K562 (cell line): ENCODE data around the gene COBLL1. TPM values are rescaled to one million over a fixed set of nuclear protein-coding genes. Genes with fewer than 3 reads are reported as not detected.

ENCODE experiments used
- ATAC-seq: fragments of 200-7000 bp; cut with Tn5 transposase; 3 replicates; pipeline ENCODE4 v1.9.1; 2020; ENCODE audit warnings: moderate library complexity
- BruUV-seq: library from RNA; stranded (reverse); fragments of 400-500 nt; replicated peaks from 2 replicates; lab custom pipeline; 2021; lab: Mats Ljungman, UMichigan
- CTCF ChIA-PET: fragments of 300-600 bp; formaldehyde crosslinking; extraction: SDS; loops from one replicate; lab custom pipeline; 2021; ENCODE audit warnings: low intra/inter-chr PET ratio; lab: Yijun Ruan, JAX
- POLR2A ChIA-PET: fragments of 300-600, 350-650 bp; sonication (Branson Sonifier 250); formaldehyde crosslinking; extraction: SDS; loops from one replicate; lab custom pipeline; 2021; ENCODE audit warnings: antibody characterized with exemption, inconsistent platforms; lab: Yijun Ruan, JAX
- DNase-seq, 4 experiments: peaks; one replicate each; pipeline versions ENCODE4 v3.0.0 to v3.0.0-alpha.2; 2011 to 2018; ENCODE audit warnings: low spot score in 3 of 4, mixed read lengths in 3 of 4; ENCODE audit errors: extremely low read depth in 1 of 4
- FAIRE-seq: peaks from 2 replicates; lab custom pipeline; 2011; peaks lifted over from hg19 to GRCh38; lab: Jason Lieb, UNC
- H2AFZ ChIP-seq: 2 replicates; pipeline ENCODE4 v1.6.0; 2011; ENCODE audit warnings: low read depth, low read length, control low read depth, inconsistent platforms
- H3K27ac ChIP-seq: fragments of 200-600 bp; 3 replicates; pipeline ENCODE4 v1.8.0; 2011; ENCODE audit warnings: low read depth, mild to moderate bottlenecking, control low read depth, inconsistent platforms, low read length, moderate library complexity, mixed read lengths; ENCODE audit errors: extremely low read depth
- H3K27me3 ChIP-seq, 2 experiments: fragments of 300-600 bp in 1 of 2; 2 replicates in 1 of 2; 3 replicates in 1 of 2; pipeline versions ENCODE4 v1.6.0 to v1.8.0; 2011; ENCODE audit warnings: inconsistent platforms in 2 of 2, low read length in 2 of 2, mild to moderate bottlenecking in 1 of 2, mixed read lengths in 1 of 2, moderate library complexity in 1 of 2; ENCODE audit not compliant: control insufficient read depth in 2 of 2, insufficient read depth in 2 of 2
- H3K36me3 ChIP-seq: fragments of 300-600 bp; 3 replicates; pipeline ENCODE4 v1.8.0; 2011; ENCODE audit warnings: mild to moderate bottlenecking, low read length, inconsistent platforms; ENCODE audit not compliant: control insufficient read depth, insufficient read depth
- H3K4me1 ChIP-seq, 2 experiments: fragments of 200-600 bp in 1 of 2; replicated peaks in 1 of 2; 2 replicates in 1 of 2; 3 replicates in 1 of 2; pipeline versions ENCODE4 v1.5.1 to v1.8.0; 2011; ENCODE audit warnings: inconsistent platforms in 2 of 2, low read length in 2 of 2, mild to moderate bottlenecking in 1 of 2, mixed read lengths in 1 of 2, moderate library complexity in 1 of 2; ENCODE audit not compliant: control insufficient read depth in 2 of 2, insufficient read depth in 2 of 2
- H3K4me2 ChIP-seq: 2 replicates; pipeline ENCODE4 v1.6.1; 2011; ENCODE audit warnings: low read length, control low read depth, inconsistent platforms, mixed read lengths; ENCODE audit not compliant: insufficient read depth
- H3K4me3 ChIP-seq: fragments of 200-600 bp; sonication (generic), shearing (Covaris generic); 2 replicates; pipeline ENCODE4 v1.5.1; 2016; ENCODE audit warnings: control low read depth, inconsistent platforms
- H3K79me2 ChIP-seq: fragments of 200-600 bp; 3 replicates; pipeline ENCODE4 v1.8.0; 2011; ENCODE audit warnings: low read length, inconsistent platforms; ENCODE audit not compliant: control insufficient read depth, insufficient read depth
- H3K9ac ChIP-seq, 2 experiments: 2 replicates each; pipeline versions ENCODE4 v1.6.0 to v1.6.1; 2011; ENCODE audit warnings: low read depth in 2 of 2, low read length in 2 of 2, control low read depth in 1 of 2, inconsistent platforms in 1 of 2, mild to moderate bottlenecking in 1 of 2, mixed read lengths in 1 of 2; ENCODE audit not compliant: insufficient read depth in 1 of 2
- H3K9me1 ChIP-seq: one replicate; pipeline ENCODE4 v1.6.0; 2011; ENCODE audit warnings: inconsistent platforms, mild to moderate bottlenecking, low read length, moderate library complexity; ENCODE audit not compliant: control insufficient read depth, insufficient read depth
- H3K9me3 ChIP-seq: replicated peaks from 2 replicates; pipeline ENCODE4 v1.5.1; 2011; ENCODE audit warnings: low read depth, low read length, inconsistent platforms; ENCODE audit not compliant: control insufficient read depth, insufficient read depth
- H4K20me1 ChIP-seq: replicated peaks from 2 replicates; pipeline ENCODE4 v1.6.1; 2011; ENCODE audit warnings: low read length, inconsistent platforms, mixed read lengths; ENCODE audit not compliant: control insufficient read depth, insufficient read depth
- CBX8 ChIP-seq: fragments of 200-600 bp; sonication (generic); IDR thresholded peaks from 2 replicates; pipeline ENCODE4 v1.6.1; 2012; ENCODE audit warnings: borderline replicate concordance, mixed run types, low read depth, mild to moderate bottlenecking, moderate library complexity, mixed read lengths, low read length, control low read depth, inconsistent platforms; ENCODE audit not compliant: poor library complexity, severe bottlenecking; ENCODE audit errors: extremely low read depth
- FOXA3 ChIP-seq, 2 experiments: fragments of 450-650 bp in 1 of 2; sonication (generic) in 1 of 2; formaldehyde crosslinking; IDR thresholded peaks in 1 of 2; conservative IDR thresholded peaks in 1 of 2; 2 replicates each; pipeline versions ENCODE4 v1.4.0 to v1.8.0; 2020 to 2022; ENCODE audit warnings: mild to moderate bottlenecking in 2 of 2, missing genetic modification reagents in 1 of 2
- GTF2E2 ChIP-seq: fragments of 200-800 bp; sonication (Bioruptor generic); IDR thresholded peaks from 2 replicates; pipeline ENCODE4 v1.6.1; 2016; ENCODE audit warnings: missing genetic modification characterization, missing compliant biosample characterization
- KAT7 ChIP-seq: sonication (generic); formaldehyde crosslinking; IDR thresholded peaks from 2 replicates; pipeline ENCODE4 v1.8.0; 2022; ENCODE audit warnings: missing genetic modification reagents, mild to moderate bottlenecking, borderline replicate concordance
- KLF1 ChIP-seq: fragments of 450-650 bp; IDR thresholded peaks from 2 replicates; pipeline ENCODE4 v1.6.1; 2016; ENCODE audit warnings: missing genetic modification characterization, missing compliant biosample characterization
- MTA3 ChIP-seq: fragments of 450-650 bp; formaldehyde crosslinking; IDR thresholded peaks from 2 replicates; pipeline ENCODE4 v1.6.1; 2017; ENCODE audit warnings: mild to moderate bottlenecking, borderline replicate concordance
- NONO ChIP-seq, 2 experiments: fragments of 200-400 bp in 1 of 2; fragments of 450-650 bp in 1 of 2; formaldehyde crosslinking in 1 of 2; IDR thresholded peaks; 2 replicates each; pipeline ENCODE4 v1.6.1; 2017; ENCODE audit warnings: low read depth in 2 of 2, mild to moderate bottlenecking in 2 of 2, moderate library complexity in 2 of 2, low read length in 1 of 2
- PML ChIP-seq: IDR thresholded peaks from 2 replicates; pipeline ENCODE4 v1.6.1; 2012; ENCODE audit warnings: low read length, inconsistent platforms
- POU5F1 ChIP-seq: fragments of 150-350 bp; IDR thresholded peaks from 2 replicates; pipeline ENCODE4 v1.6.1; 2014; ENCODE audit warnings: borderline replicate concordance, low read length, low read depth, mild to moderate bottlenecking; ENCODE audit not compliant: partially characterized antibody
- ZC3H4 ChIP-seq: sonication (generic); formaldehyde crosslinking; IDR thresholded peaks from 2 replicates; pipeline ENCODE4 v1.9.0; 2021; ENCODE audit warnings: missing genetic modification reagents, borderline replicate concordance
- ZFPM2 ChIP-seq: fragments of 250-450 bp; sonication (Bioruptor Pico); IDR thresholded peaks from 2 replicates; pipeline ENCODE4 v1.5.1; 2022; ENCODE audit warnings: mild to moderate bottlenecking
- ZNF239 ChIP-seq: fragments of 250-450 bp; sonication (Bioruptor Pico); IDR thresholded peaks from 2 replicates; pipeline ENCODE4 v1.4.0; 2020; ENCODE audit warnings: mild to moderate bottlenecking
- WGBS: fragments of 100-300 bp; shearing (Covaris generic); methylation state at CpG from one replicate; pipeline ENCODE4 v1.1.6; 2016; ENCODE audit warnings: low coverage, mixed read lengths; ENCODE audit not compliant: insufficient coverage; ENCODE audit errors: missing lambda C conversion rate; 5-methylcytosine and 5-hydroxymethylcytosine counted together
- in situ Hi-C: fragments of 300-500 bp; cut with MboI; formaldehyde crosslinking; loops from 4 replicates; pipeline ENCODE4 v1.15.0; 2018; ENCODE audit warnings: inconsistent platforms, mixed read lengths
- intact Hi-C: fragments of 100-400 bp; cut with micrococcal nuclease; formaldehyde crosslinking; loops from 2 replicates; pipeline ENCODE4 v1.14.2; 2022
- polyA plus RNA-seq, 8 experiments: library from polyadenylated mRNA; depleted of rRNA in 4 of 8; stranded (reverse) in 5 of 8; unstranded in 3 of 8; fragments of >200 nt; fragmentation: Nextera tagmentation in 2 of 8; fragmentation: Illumina TruSeq in 1 of 8; extraction: Ambion mirVana in 2 of 8; extraction: Trizol in 1 of 8; gene quantifications; 2 replicates each; pipeline versions ENCODE4 v1.2.1 to v1.2.3, GENCODE V29; 2011 to 2014; ENCODE audit warnings: inconsistent platforms in 1 of 8, missing spikeins in 1 of 8
- total RNA-seq, 7 experiments: library from RNA; depleted of rRNA in 6 of 7; stranded (reverse); fragments of >200 nt in 6 of 7; fragmentation: Illumina TruSeq in 2 of 7; extraction: Trizol in 2 of 7; gene quantifications; 2 replicates each; pipeline versions ENCODE4 v1.2.1 to v1.2.3, GENCODE V29; 2011 to 2021; ENCODE audit warnings: low replicate concordance in 1 of 7
- TF ChIP-seq, protein P1 (sequence below): fragments of 450-650 bp; IDR thresholded peaks from 2 replicates; pipeline ENCODE4 v1.6.1; 2016; ENCODE audit warnings: low read depth, mild to moderate bottlenecking, moderate library complexity

The COBLL1 gene
- total and polyA plus RNA-seq, 9 of the 15 experiments (the other 6 are each of a cell fraction or from before 2014, with no cell fraction given): 0.07 to 1.6 (median 0.71) TPM

DNA sequence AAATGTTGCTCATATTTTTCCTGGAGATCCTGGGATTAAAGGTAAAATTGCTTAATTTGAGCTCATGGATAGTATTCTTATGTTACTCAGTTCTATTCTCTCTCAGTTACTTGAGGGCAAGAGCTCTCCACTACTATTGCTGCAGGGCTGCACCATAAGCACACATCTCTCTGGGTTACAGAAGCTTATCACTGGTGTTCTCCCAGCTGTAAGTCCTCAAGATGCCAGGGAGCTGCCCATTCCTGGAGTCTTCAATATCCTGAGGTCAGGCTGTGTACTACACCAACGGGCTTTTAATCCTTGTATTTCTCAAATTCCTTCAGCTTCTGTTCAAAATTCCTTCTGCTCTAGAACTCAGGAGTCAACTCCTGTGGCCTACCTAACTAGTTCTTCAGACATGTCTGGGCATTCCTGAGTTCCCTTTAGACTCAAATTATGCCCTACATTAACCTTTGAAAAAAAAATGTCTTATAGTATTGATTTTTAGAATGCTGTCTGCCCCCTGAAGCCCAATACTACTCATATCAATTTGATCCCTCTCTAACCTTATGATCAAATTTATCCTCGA is 17.7 kb upstream of the COBLL1 start:
- ChIA-PET POLR2A (no interaction called here), CTCF (no interaction called here)
- WGBS: 4% methylated on average over 2 of the region's 2 CpGs
- intact Hi-C loops: no loop called here
- H3K9me1 ChIP-seq: no peaks in the 10 kb centered on the region
- no TSS peak for BruUV-seq
- H2AFZ ChIP-seq: no peak overlapping the region
- H4K20me1 ChIP-seq: no peaks in the 10 kb centered on the region
- no peaks in the 10 kb centered on the region for H3K9me3 ChIP-seq
- no peaks in the 10 kb centered on the region for H3K79me2 ChIP-seq
- no peak overlapping the region for H3K4me2 ChIP-seq
- no peak overlapping the region for H3K9ac ChIP-seq
- DNase-seq (no peak), ATAC-seq (no peak)
- no peak overlapping the region for H3K27ac ChIP-seq
- no peaks in the 10 kb centered on the region for H3K27me3 ChIP-seq
- TF ChIP-seq ZNF239 (CRISPR knock-in tag) (no peak), GTF2E2 (no peak), ZC3H4 (no peak), POU5F1 (no peak), NONO (IDR thresholded peaks at IDR 0.05; ENCODE audit: low read depth in 2 of 2, low read length in 1 of 2) (no peak), KAT7 (CRISPR knock-in tag) (no peak), MTA3 (no peak), PML (no peak), KLF1 (tag) (no peak), CBX8 (no peak), ZFPM2 (CRISPR knock-in tag) (no peak), FOXA3 (CRISPR knock-in tag; conservative IDR thresholded peaks at IDR 0.05 in 1 of 2, IDR thresholded peaks at IDR 0.05 in 1 of 2) (no peak)
- TF ChIP-seq, protein P1, sequence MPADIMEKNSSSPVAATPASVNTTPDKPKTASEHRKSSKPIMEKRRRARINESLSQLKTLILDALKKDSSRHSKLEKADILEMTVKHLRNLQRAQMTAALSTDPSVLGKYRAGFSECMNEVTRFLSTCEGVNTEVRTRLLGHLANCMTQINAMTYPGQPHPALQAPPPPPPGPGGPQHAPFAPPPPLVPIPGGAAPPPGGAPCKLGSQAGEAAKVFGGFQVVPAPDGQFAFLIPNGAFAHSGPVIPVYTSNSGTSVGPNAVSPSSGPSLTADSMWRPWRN: no peak
- TF ChIP-seq, all 486 proteins: peak for 0
- in situ Hi-C loops: no loop called here
- H3K4me1 ChIP-seq: no peaks in the 10 kb centered on the region
- H3K36me3 ChIP-seq: no peaks in the 10 kb centered on the region
- no peak overlapping the region for H3K4me3 ChIP-seq
- no peak for FAIRE-seq
